H1 (cell line): ENCODE data around the gene MRPL39. TPM values are rescaled to one million over a fixed set of nuclear protein-coding genes. Genes with fewer than 3 reads are reported as not detected.

ENCODE experiments used
- CTCF ChIA-PET: fragments of 300-600 bp; sonication (Branson Sonifier 250); formaldehyde crosslinking; loops from one replicate; lab custom pipeline; 2021; ENCODE audit not compliant: partially characterized antibody; lab: Charles Lee
- POLR2A ChIA-PET: fragments of 300-600 bp; sonication (Branson Sonifier 250); formaldehyde crosslinking; loops from one replicate; lab custom pipeline; 2021; ENCODE audit warnings: inconsistent platforms; ENCODE audit not compliant: partially characterized antibody; lab: Charles Lee
- DNase-seq, 2 experiments: peaks; one replicate each; pipeline versions ENCODE4 v3.0.0 to v3.0.0-alpha.2; 2010 to 2022; ENCODE audit warnings: low spot score in 2 of 2, low read depth in 1 of 2, mixed read lengths in 1 of 2
- FAIRE-seq: peaks from 2 replicates; lab custom pipeline; 2011; peaks lifted over from hg19 to GRCh38; lab: Jason Lieb, UNC
- H2AFZ ChIP-seq: 2 replicates; pipeline ENCODE4 v1.8.1; 2012; ENCODE audit warnings: low read length, inconsistent platforms
- H2AK5ac ChIP-seq: 2 replicates; pipeline ENCODE4 v1.6.1; 2013; ENCODE audit warnings: low read depth, low read length
- H2BK120ac ChIP-seq: replicated peaks from 2 replicates; pipeline ENCODE3; 2013; ENCODE audit warnings: low read depth, low read length, inconsistent platforms
- H2BK12ac ChIP-seq: 2 replicates; pipeline ENCODE4 v1.6.1; 2013; ENCODE audit warnings: low read depth, low read length
- H2BK15ac ChIP-seq: 2 replicates; pipeline ENCODE4 v1.6.1; 2013; ENCODE audit warnings: low read length
- H2BK20ac ChIP-seq: 2 replicates; pipeline ENCODE4 v1.6.1; 2013; ENCODE audit warnings: low read length
- H2BK5ac ChIP-seq: 2 replicates; pipeline ENCODE4 v1.6.1; 2013; ENCODE audit warnings: low read depth, low read length
- H3K14ac ChIP-seq: 2 replicates; pipeline ENCODE4 v1.6.1; 2013; ENCODE audit warnings: inconsistent platforms; ENCODE audit not compliant: insufficient read length
- H3K18ac ChIP-seq: 2 replicates; pipeline ENCODE4 v1.6.1; 2013; ENCODE audit warnings: low read length; ENCODE audit errors: extremely low read depth
- H3K23ac ChIP-seq: 2 replicates; pipeline ENCODE4 v1.6.1; 2013; ENCODE audit warnings: inconsistent platforms; ENCODE audit not compliant: insufficient read length
- H3K23me2 ChIP-seq: 2 replicates; pipeline ENCODE4 v1.6.1; 2013; ENCODE audit warnings: low read depth, low read length
- H3K27ac ChIP-seq: 2 replicates; pipeline ENCODE4 v1.6.1; 2011; ENCODE audit warnings: low read depth, low read length, inconsistent platforms
- H3K27me3 ChIP-seq, 4 experiments: replicated peaks in 1 of 4; 1 replicate in 1 of 4; 2 replicates in 3 of 4; pipeline versions ENCODE4 v1.6.1 to v1.8.1; 2011 to 2013; ENCODE audit warnings: low read length in 3 of 4, mild to moderate bottlenecking in 3 of 4, inconsistent platforms in 2 of 4, mixed read lengths in 2 of 4, moderate library complexity in 1 of 4; ENCODE audit not compliant: control insufficient read depth in 3 of 4, insufficient read depth in 3 of 4; ENCODE audit errors: extremely low read depth in 1 of 4
- H3K36me3 ChIP-seq, 4 experiments: 2 replicates each; pipeline versions ENCODE4 v1.6.1 to v1.8.1; 2011 to 2013; ENCODE audit warnings: mild to moderate bottlenecking in 4 of 4, low read length in 3 of 4, moderate library complexity in 2 of 4, control low read depth in 1 of 4, inconsistent platforms in 1 of 4; ENCODE audit not compliant: insufficient read depth in 4 of 4, control insufficient read depth in 2 of 4
- H3K4ac ChIP-seq: replicated peaks from 2 replicates; pipeline ENCODE3; 2013; ENCODE audit warnings: low read length, low read depth, mixed read lengths, inconsistent platforms; ENCODE audit not compliant: insufficient read length
- H3K4me1 ChIP-seq, 4 experiments: replicated peaks in 1 of 4; 1 replicate in 1 of 4; 2 replicates in 3 of 4; pipeline versions ENCODE4 v1.6.1 to v1.8.1; 2011 to 2013; ENCODE audit warnings: low read length in 3 of 4, inconsistent platforms in 2 of 4, mixed read lengths in 1 of 4; ENCODE audit not compliant: insufficient read depth in 4 of 4, control insufficient read depth in 3 of 4
- H3K4me2 ChIP-seq, 2 experiments: 2 replicates each; pipeline versions ENCODE4 v1.6.1 to v1.8.1; 2011 to 2013; ENCODE audit warnings: low read depth in 2 of 2, low read length in 2 of 2, control low read depth in 1 of 2, inconsistent platforms in 1 of 2, mild to moderate bottlenecking in 1 of 2; ENCODE audit not compliant: insufficient read depth in 1 of 2
- H3K4me3 ChIP-seq, 4 experiments: fragments of 200-600, 300-600 bp in 1 of 4; sonication (generic), shearing (Covaris generic), sonication (Bioruptor Twin) in 1 of 4; 2 replicates each; pipeline versions ENCODE4 v1.5.1 to v1.8.1; 2011 to 2016; ENCODE audit warnings: low read length in 4 of 4, low read depth in 3 of 4, control low read depth in 2 of 4, inconsistent platforms in 2 of 4, mild to moderate bottlenecking in 2 of 4, mixed read lengths in 1 of 4, moderate library complexity in 1 of 4; ENCODE audit not compliant: insufficient read depth in 2 of 4; ENCODE audit errors: extremely low read depth in 1 of 4
- H3K56ac ChIP-seq: replicated peaks from 2 replicates; pipeline ENCODE3; 2013; ENCODE audit warnings: low read depth, mild to moderate bottlenecking, mixed read lengths, low read length, inconsistent platforms; ENCODE audit not compliant: insufficient read length
- H3K79me1 ChIP-seq: 2 replicates; pipeline ENCODE4 v1.6.1; 2013; ENCODE audit warnings: low read depth, low read length, control low read depth
- H3K79me2 ChIP-seq, 2 experiments: 2 replicates each; pipeline versions ENCODE4 v1.6.1 to v1.8.1; 2012 to 2013; ENCODE audit warnings: low read length in 2 of 2, mild to moderate bottlenecking in 2 of 2, inconsistent platforms in 1 of 2; ENCODE audit not compliant: insufficient read depth in 2 of 2, control insufficient read depth in 1 of 2
- H3K9ac ChIP-seq, 4 experiments: replicated peaks in 1 of 4; 1 replicate in 1 of 4; 2 replicates in 3 of 4; pipeline versions ENCODE4 v1.6.1 to v1.8.1; 2011 to 2013; ENCODE audit warnings: low read depth in 3 of 4, low read length in 3 of 4, control low read depth in 2 of 4, mild to moderate bottlenecking in 2 of 4, moderate library complexity in 2 of 4, inconsistent platforms in 1 of 4; ENCODE audit errors: extremely low read depth in 1 of 4
- H3K9me3 ChIP-seq, 2 experiments: 2 replicates each; pipeline versions ENCODE4 v1.6.1 to v1.8.1; 2012 to 2013; ENCODE audit warnings: mild to moderate bottlenecking in 2 of 2, moderate library complexity in 2 of 2, control low read depth in 1 of 2, inconsistent platforms in 1 of 2, low read depth in 1 of 2, low read length in 1 of 2, mixed read lengths in 1 of 2; ENCODE audit not compliant: insufficient read depth in 2 of 2
- H4K20me1 ChIP-seq, 2 experiments: replicated peaks in 1 of 2; 2 replicates each; pipeline versions ENCODE3 to v1.8.1; 2011 to 2013; ENCODE audit warnings: inconsistent platforms in 2 of 2, low read length in 2 of 2, mild to moderate bottlenecking in 1 of 2; ENCODE audit not compliant: insufficient read depth in 2 of 2, control insufficient read depth in 1 of 2
- H4K5ac ChIP-seq: 2 replicates; pipeline ENCODE4 v1.6.1; 2013; ENCODE audit warnings: low read length, low read depth, mixed read lengths, inconsistent platforms; ENCODE audit not compliant: insufficient read length
- H4K8ac ChIP-seq: 2 replicates; pipeline ENCODE4 v1.8.0; 2013; ENCODE audit warnings: mild to moderate bottlenecking, moderate library complexity, low read length, inconsistent platforms; ENCODE audit not compliant: insufficient read depth; ENCODE audit errors: extremely low read depth
- H4K91ac ChIP-seq: replicated peaks from 2 replicates; pipeline ENCODE3; 2013; ENCODE audit warnings: low read length, mixed read lengths, inconsistent platforms; ENCODE audit not compliant: insufficient read length
- BACH1 ChIP-seq: IDR thresholded peaks from 2 replicates; pipeline ENCODE4 v1.6.1; 2012; ENCODE audit warnings: low read length, improper control_type of control experiment
- CHD2 ChIP-seq: IDR thresholded peaks from 2 replicates; pipeline ENCODE4 v1.6.1; 2012; ENCODE audit warnings: low read length, improper control_type of control experiment
- KDM4A ChIP-seq: IDR thresholded peaks from one replicate; pipeline ENCODE4 v1.7.1; 2012; ENCODE audit warnings: low read depth, mild to moderate bottlenecking, moderate library complexity, low read length, inconsistent platforms; ENCODE audit not compliant: severe bottlenecking
- KDM5A ChIP-seq: fragments of 200-600 bp; IDR thresholded peaks from 2 replicates; pipeline ENCODE4 v1.7.1; 2012; ENCODE audit warnings: mild to moderate bottlenecking, low read length, inconsistent platforms, mixed read lengths
- RNF2 ChIP-seq: fragments of 200-900, 300-1000 bp; sonication (generic); IDR thresholded peaks from 2 replicates; pipeline ENCODE4 v1.7.1; 2016; ENCODE audit warnings: borderline replicate concordance, low read depth, mild to moderate bottlenecking, antibody characterized with exemption, low read length; ENCODE audit not compliant: poor library complexity, severe bottlenecking; ENCODE audit errors: missing control alignments
- TAF1 ChIP-seq: IDR thresholded peaks from 2 replicates; pipeline ENCODE4 v1.6.1; 2011; ENCODE audit warnings: mild to moderate bottlenecking, low read depth, low read length
- TBP ChIP-seq: IDR thresholded peaks from 2 replicates; pipeline ENCODE4 v1.6.1; 2011; ENCODE audit warnings: low read depth, low read length, improper control_type of control experiment
- TEAD4 ChIP-seq: IDR thresholded peaks from 2 replicates; pipeline ENCODE4 v1.6.1; 2012; ENCODE audit warnings: low read depth, low read length, inconsistent platforms, mixed read lengths
- USF2 ChIP-seq: IDR thresholded peaks from 2 replicates; pipeline ENCODE4 v1.6.1; 2011; ENCODE audit warnings: low read length, improper control_type of control experiment
- WGBS, 2 experiments: shearing (Covaris generic) in 1 of 2; methylation state at CpG; one replicate each; pipeline versions ENCODE4 v1.1.6 to v1.1.7; 2013 to 2015; ENCODE audit warnings: low lambda C conversion rate in 2 of 2, mixed read lengths in 2 of 2, inconsistent platforms in 1 of 2, low coverage in 1 of 2, missing lambda C conversion rate in 1 of 2; ENCODE audit not compliant: insufficient replicate concordance in 2 of 2, insufficient coverage in 1 of 2, insufficient read length in 1 of 2; ENCODE audit errors: extremely low coverage in 1 of 2, missing lambda C conversion rate in 1 of 2; 5-methylcytosine and 5-hydroxymethylcytosine counted together
- polyA plus RNA-seq, 7 experiments: library from polyadenylated mRNA; depleted of rRNA in 3 of 7; stranded (reverse) in 5 of 7; unstranded in 2 of 7; fragments of >200 nt in 5 of 7; fragments of 200-250 nt in 2 of 7; gene quantifications; 1 replicate in 5 of 7; 2 replicates in 1 of 7; 4 replicates in 1 of 7; pipeline versions ENCODE4 v1.2.1 to v1.2.3, GENCODE V29; 2011 to 2013; ENCODE audit warnings: missing spikeins in 2 of 7, mixed read lengths in 2 of 7
- total RNA-seq: library from RNA; stranded (reverse); fragmentation: NEBNext Ultra II Directional; extraction: Animal tissue kit (Norgen Biotek cat#: 25700); gene quantifications from 2 replicates; pipeline ENCODE4 v1.2.1, GENCODE V29; 2021

Gene MRPL39
- total and polyA plus RNA-seq, 2 of the 8 experiments (the other 6 are each of a cell fraction or from before 2014, with no cell fraction given) = 20.3 to 43.2 TPM

- no peak overlapping the region for H3K4ac ChIP-seq
- ChIA-PET POLR2A (interaction anchor here (0.9 kb wide), 1 partner anchor 9 kb away, joined by 3 read pairs; no protein-coding TSS in a partner anchor), CTCF (interaction anchor here (1.3 kb wide), 1 partner anchor 156 kb away, joined by 3 read pairs; no protein-coding TSS in a partner anchor)
- H2BK12ac ChIP-seq = no peak overlapping the region
- H2BK5ac ChIP-seq = no peak overlapping the region
- no peak overlapping the region for H2AK5ac ChIP-seq
- no peak overlapping the region for H2AFZ ChIP-seq
- WGBS, 2 experiments = 90% methylated on average over 3 of the region's 3 CpGs; no CpG with 5 or more reads in 1 of the 2 experiments
- H3K18ac ChIP-seq = no peak overlapping the region
- H3K9ac ChIP-seq = no peak overlapping the region
- no peak overlapping the region for H3K4me3 ChIP-seq
- no peak overlapping the region for H3K27ac ChIP-seq
- H3K79me2 ChIP-seq = no peaks in the 10 kb centered on the region
- H2BK15ac ChIP-seq = no peak overlapping the region
- no peaks in the 10 kb centered on the region for H3K23me2 ChIP-seq
- H3K9me3 ChIP-seq = no peaks in the 10 kb centered on the region
- H3K4me1 ChIP-seq = peaks cover 0 to 3% (median 0%) of the 10 kb centered on the region in 4 experiments; a peak in 1 of 7 replicates
- DNase-seq (no peak), FAIRE-seq (no peak)
- no peaks in the 10 kb centered on the region for H4K20me1 ChIP-seq
- TF ChIP-seq TBP = no peak
- TF ChIP-seq CHD2 = no peak
- no peak for TF ChIP-seq BACH1
- no peak for TF ChIP-seq KDM5A
- TF ChIP-seq RNF2 = no peak
- TF ChIP-seq KDM4A = no peak
- no peak for TF ChIP-seq TAF1
- TF ChIP-seq TEAD4 = no peak
- TF ChIP-seq USF2 = no peak
- no peak overlapping the region for H3K56ac ChIP-seq
- no peak overlapping the region for H4K91ac ChIP-seq
- no peaks in the 10 kb centered on the region for H3K36me3 ChIP-seq
- no peak overlapping the region for H3K14ac ChIP-seq
- H4K5ac ChIP-seq = no peak overlapping the region
- no peak overlapping the region for H3K23ac ChIP-seq
- H2BK20ac ChIP-seq = no peak overlapping the region
- H3K79me1 ChIP-seq = no peaks in the 10 kb centered on the region
- H2BK120ac ChIP-seq = no peak overlapping the region
- H3K4me2 ChIP-seq = no peak overlapping the region
- H4K8ac ChIP-seq = no peak overlapping the region
- H3K27me3 ChIP-seq = no peaks in the 10 kb centered on the region
These were observed 29.7 kb downstream of the MRPL39 start for GRCh38 chr21:25577424-25578055.
